GM23248 (cell line): ENCODE results near the gene PPP1R3G. TPM values are rescaled to one million over a fixed set of nuclear protein-coding genes. Genes with fewer than 3 reads are reported as not detected.
"Not testable (repeated sequence)": the region's sequence is repeated elsewhere in the genome, so short reads cannot be mapped to it uniquely, and the experiment has no call there.

Experiments used
- DNase-seq: peaks from one replicate; pipeline ENCODE4 v3.0.0-alpha.2; 2015
- H2AFZ ChIP-seq: fragments of 200-600 bp; sonication (generic); 2 replicates; pipeline ENCODE4 v1.6.1; 2016; ENCODE audit warnings: antibody characterized with exemption
- H3F3A ChIP-seq: fragments of 200-600 bp; sonication (generic); 2 replicates; pipeline ENCODE4 v1.6.1; 2016; ENCODE audit warnings: mild to moderate bottlenecking, antibody characterized with exemption, mixed run types; ENCODE audit not compliant: insufficient read depth
- H3K27ac ChIP-seq: fragments of 200-600 bp; sonication (generic); 2 replicates; pipeline ENCODE4 v1.5.1; 2016; ENCODE audit warnings: mild to moderate bottlenecking
- H3K27me3 ChIP-seq: fragments of 200-600 bp; sonication (generic); replicated peaks from 2 replicates; pipeline ENCODE4 v1.6.1; 2016; ENCODE audit warnings: mild to moderate bottlenecking; ENCODE audit not compliant: insufficient read depth
- H3K36me3 ChIP-seq: fragments of 200-600 bp; sonication (generic); 2 replicates; pipeline ENCODE4 v1.6.1; 2016; ENCODE audit warnings: low read depth, mild to moderate bottlenecking
- H3K4me1 ChIP-seq: fragments of 200-600 bp; sonication (generic); 2 replicates; pipeline ENCODE4 v1.6.1; 2016; ENCODE audit warnings: mild to moderate bottlenecking; ENCODE audit not compliant: insufficient read depth
- H3K4me2 ChIP-seq: fragments of 200-600 bp; sonication (generic); one replicate; pipeline ENCODE4 v1.6.1; 2016; ENCODE audit warnings: mild to moderate bottlenecking; ENCODE audit not compliant: unreplicated experiment
- H3K4me3 ChIP-seq: fragments of 200-600 bp; sonication (generic); 2 replicates; pipeline ENCODE4 v1.5.1; 2016; ENCODE audit warnings: mild to moderate bottlenecking
- H3K79me2 ChIP-seq: fragments of 200-600 bp; sonication (generic); 2 replicates; pipeline ENCODE4 v1.6.1; 2016; ENCODE audit warnings: mild to moderate bottlenecking; ENCODE audit not compliant: insufficient read depth
- H3K9ac ChIP-seq: fragments of 200-600 bp; sonication (generic); 2 replicates; pipeline ENCODE4 v1.6.1; 2016; ENCODE audit warnings: mild to moderate bottlenecking
- H3K9me2 ChIP-seq: fragments of 200-600 bp; sonication (generic); 2 replicates; pipeline ENCODE4 v1.6.1; 2016; ENCODE audit warnings: mixed run types, mild to moderate bottlenecking, moderate library complexity; ENCODE audit not compliant: insufficient read depth
- H3K9me3 ChIP-seq: fragments of 200-600 bp; sonication (generic); one replicate; pipeline ENCODE4 v1.6.1; 2017; ENCODE audit warnings: low read depth
- H4K20me1 ChIP-seq: fragments of 200-600 bp; sonication (generic); 2 replicates; pipeline ENCODE4 v1.6.0; 2016; ENCODE audit not compliant: insufficient read depth
- EZH2 ChIP-seq: fragments of 200-600 bp; sonication (generic); IDR thresholded peaks from 2 replicates; pipeline ENCODE4 v1.6.1; 2018; ENCODE audit warnings: antibody characterized with exemption, mild to moderate bottlenecking; ENCODE audit not compliant: insufficient read depth, poor library complexity, severe bottlenecking
- EZH2phosphoT487 ChIP-seq: fragments of 200-600 bp; sonication (generic); IDR thresholded peaks from 2 replicates; pipeline ENCODE4 v1.6.1; 2018; ENCODE audit warnings: antibody characterized with exemption, moderate library complexity, mild to moderate bottlenecking, low read depth; ENCODE audit not compliant: insufficient read depth
- WGBS, 2 experiments: methylation state at CpG; one replicate each; pipeline ENCODE4 v1.1.6; 2015 to 2017; ENCODE audit warnings: low lambda C conversion rate in 2 of 2, low coverage in 1 of 2; ENCODE audit errors: missing lambda C conversion rate in 2 of 2; 5-methylcytosine and 5-hydroxymethylcytosine counted together
- in situ Hi-C: fragments of 300-500 bp; cut with MboI; formaldehyde crosslinking; loops from 2 replicates; pipeline ENCODE4 v1.15.0; 2020
- polyA plus RNA-seq: library from polyadenylated mRNA; unstranded; fragments of >200 nt; fragmentation: Nextera tagmentation; extraction: Ambion mirVana; gene quantifications from 2 replicates; pipeline ENCODE4 v1.2.1, GENCODE V29; 2016
- total RNA-seq: library from RNA; depleted of rRNA; stranded (reverse); fragments of >200 nt; shearing (Covaris generic); gene quantifications from 2 replicates; pipeline ENCODE4 v1.2.3, GENCODE V29; 2014

The PPP1R3G gene
- total and polyA plus RNA-seq, 2 experiments from 2014 or later, result 0.84 to 2.6 TPM

- H4K20me1 ChIP-seq, result no peaks in the 10 kb centered on the region
- no peaks in the 10 kb centered on the region for H3K27me3 ChIP-seq
- no peaks in the 10 kb centered on the region for H3K9me2 ChIP-seq
- H2AFZ ChIP-seq, result no peak overlapping the region
- H3K4me3 ChIP-seq, result no peak overlapping the region
- H3K4me2 ChIP-seq, result no peak overlapping the region
- 83 to 85% methylated on average over 8 of the region's 8 CpGs for WGBS, 2 experiments
- H3K79me2 ChIP-seq, result no peaks in the 10 kb centered on the region
- H3K27ac ChIP-seq, result no peak overlapping the region
- DNase-seq, result no peak
- no peaks in the 10 kb centered on the region for H3K36me3 ChIP-seq
- H3K4me1 ChIP-seq, result peaks cover 12% of the 10 kb centered on the region
- H3K9me3 ChIP-seq, result no peaks in the 10 kb centered on the region
- H3K9ac ChIP-seq, result no peak overlapping the region
- no peak for TF ChIP-seq EZH2phosphoT487
- TF ChIP-seq EZH2, result no peak
- H3F3A ChIP-seq, result peaks cover 10% of the 10 kb centered on the region; the same call in 1 of the 2 replicates
- in situ Hi-C loops, result no loop called here
These were observed 26.9 kb upstream of the PPP1R3G start for GRCh38 chr6:5058254-5058653.

GRCh38 chr6:5059036-5059896 lies 25.9 kb upstream of the PPP1R3G start:
- peaks cover 5% of the 10 kb centered on the region; the same call in 1 of the 2 replicates for H3F3A ChIP-seq
- WGBS, 2 experiments, result 90 to 91% methylated on average over 11 of the region's 11 CpGs
- in situ Hi-C loops, result no loop called here
- no peaks in the 10 kb centered on the region for H3K79me2 ChIP-seq
- no peak overlapping the region for H2AFZ ChIP-seq
- no peaks in the 10 kb centered on the region for H3K9me2 ChIP-seq
- no peak overlapping the region for H3K4me2 ChIP-seq
- no peak overlapping the region for H3K4me3 ChIP-seq
- peaks cover 5% of the 10 kb centered on the region; the same call in 1 of the 2 replicates for H3K4me1 ChIP-seq
- H4K20me1 ChIP-seq, result no peaks in the 10 kb centered on the region
- TF ChIP-seq EZH2phosphoT487 (no peak), EZH2 (no peak)
- H3K36me3 ChIP-seq, result no peaks in the 10 kb centered on the region
- no peak overlapping the region for H3K27ac ChIP-seq
- H3K9ac ChIP-seq, result no peak overlapping the region
- H3K27me3 ChIP-seq, result no peaks in the 10 kb centered on the region
- no peaks in the 10 kb centered on the region for H3K9me3 ChIP-seq
- DNase-seq, result no peak

DNA sequence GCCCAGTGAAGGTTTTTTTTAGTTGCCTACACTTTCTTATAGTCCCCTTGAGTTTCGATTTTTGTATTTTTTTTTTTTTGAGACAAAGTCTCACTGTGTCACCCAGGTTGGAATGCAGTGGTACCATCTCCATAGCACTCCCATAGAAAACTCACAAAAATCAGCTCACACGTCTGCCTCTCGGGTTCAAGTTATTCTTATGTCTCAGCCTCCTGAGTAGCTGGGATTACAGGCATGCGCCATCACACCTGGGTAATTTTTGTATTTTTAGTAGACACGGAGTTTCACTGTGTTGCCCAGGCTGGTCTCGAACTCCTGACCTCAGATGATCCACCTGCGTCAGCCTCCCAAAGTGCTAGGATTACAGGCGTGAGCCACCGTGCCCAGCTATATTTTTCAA lies 24.7 kb upstream of the PPP1R3G start:
- in situ Hi-C loops, H3K36me3 ChIP-seq: not testable (repeated sequence)

DNA sequence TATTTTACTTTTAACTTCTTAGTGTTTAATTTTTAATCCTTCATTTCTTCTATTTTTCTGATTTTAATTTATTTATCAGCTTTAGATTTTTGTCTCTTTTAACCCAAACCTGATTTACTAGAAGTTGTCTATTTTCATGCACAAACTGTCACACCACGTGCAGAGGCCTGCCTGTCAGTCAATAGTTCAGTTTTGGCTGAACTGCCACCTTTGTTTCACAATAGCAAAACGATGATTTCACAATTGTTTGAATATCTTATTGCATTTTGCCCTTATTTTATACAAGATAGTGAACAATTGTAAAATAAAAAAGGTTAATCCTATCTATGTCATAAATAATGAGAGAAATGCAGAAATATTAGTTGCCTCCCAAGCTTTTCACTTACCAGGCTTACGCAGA lies 24.0 kb upstream of the PPP1R3G start:
- Histone ChIP-seq H3K4me1 (no peaks in the 10 kb centered on the region), H3K9me2 (no peaks in the 10 kb centered on the region), H2AFZ (no peak overlapping the region), H3F3A (no peaks in the 10 kb centered on the region), H3K27me3 (no peaks in the 10 kb centered on the region), H3K4me3 (no peak overlapping the region), H3K9ac (no peak overlapping the region), H3K36me3 (no peaks in the 10 kb centered on the region), H3K9me3 (no peaks in the 10 kb centered on the region), H3K4me2 (no peak overlapping the region), H3K79me2 (no peaks in the 10 kb centered on the region), H3K27ac (no peak overlapping the region), H4K20me1 (no peaks in the 10 kb centered on the region)
- no peak for TF ChIP-seq EZH2phosphoT487
- no peak for TF ChIP-seq EZH2
- WGBS, 2 experiments, result 53 to 56% methylated on average over 3 of the region's 3 CpGs
- DNase-seq, result no peak
- in situ Hi-C loops, result no loop called here

More for the DNA sequence above, 24.7 kb upstream of the PPP1R3G start:
- not testable (repeated sequence) for H3K4me3 ChIP-seq, DNase-seq, H3K9me3 ChIP-seq, H3K9me2 ChIP-seq, H3K4me2 ChIP-seq, H3K27me3 ChIP-seq, H2AFZ ChIP-seq, H3K4me1 ChIP-seq, H3K27ac ChIP-seq, H3F3A ChIP-seq, H3K9ac ChIP-seq, H4K20me1 ChIP-seq, H3K79me2 ChIP-seq
- WGBS, 2 experiments, result 90 to 92% methylated on average over 9 of the region's 9 CpGs
